Measurements from ENCODE around the gene PKP4.

Gene PKP4

GRCh38 chr2:158580760-158581159, 124.0 kb downstream of the PKP4 start:
- H3K27me3 ChIP-seq (ENCODE audit: insufficient read depth, low read depth, severe bottlenecking), result no peaks in the 10 kb centered on the region
- H3K9me3 ChIP-seq (ENCODE audit: severe bottlenecking), result no peaks in the 10 kb centered on the region
- H3K27ac ChIP-seq, result no peak overlapping the region
- TF ChIP-seq CTCF (IDR thresholded peaks at IDR 0.05; ENCODE audit: low read depth, low read length), result no peak
- DNase-seq, result no peak
- H3K4me3 ChIP-seq (ENCODE audit: low read depth, low read length), result no peak overlapping the region
- H3K36me3 ChIP-seq, result no peaks in the 10 kb centered on the region

GRCh38 chr2:158582670-158583069, 125.9 kb downstream of the PKP4 start:
- no peak for TF ChIP-seq CTCF (IDR thresholded peaks at IDR 0.05; ENCODE audit: low read depth, low read length)
- H3K27me3 ChIP-seq (ENCODE audit: insufficient read depth, low read depth, severe bottlenecking), result no peaks in the 10 kb centered on the region
- no peak overlapping the region for H3K4me3 ChIP-seq (ENCODE audit: low read depth, low read length)
- no peaks in the 10 kb centered on the region for H3K36me3 ChIP-seq
- no peaks in the 10 kb centered on the region for H3K9me3 ChIP-seq (ENCODE audit: severe bottlenecking)
- no peak for DNase-seq
- H3K27ac ChIP-seq, result no peak overlapping the region

- H3K27ac ChIP-seq, result no peak overlapping the region
- H3K4me3 ChIP-seq (ENCODE audit: low read depth, low read length), result no peak overlapping the region
- TF ChIP-seq CTCF (IDR thresholded peaks at IDR 0.05; ENCODE audit: low read depth, low read length), result no peak
- no peaks in the 10 kb centered on the region for H3K36me3 ChIP-seq
- no peaks in the 10 kb centered on the region for H3K9me3 ChIP-seq (ENCODE audit: severe bottlenecking)
- H3K27me3 ChIP-seq (ENCODE audit: insufficient read depth, low read depth, severe bottlenecking), result no peaks in the 10 kb centered on the region
- DNase-seq, result no peak
These were observed 127.2 kb downstream of the PKP4 start for GRCh38 chr2:158583923-158584322.

GRCh38 chr2:158586491-158586890, 129.7 kb downstream of the PKP4 start:
- no peak for DNase-seq
- H3K27me3 ChIP-seq (ENCODE audit: insufficient read depth, low read depth, severe bottlenecking), result no peaks in the 10 kb centered on the region
- H3K9me3 ChIP-seq (ENCODE audit: severe bottlenecking), result no peaks in the 10 kb centered on the region
- no peak for TF ChIP-seq CTCF (IDR thresholded peaks at IDR 0.05; ENCODE audit: low read depth, low read length)
- no peak overlapping the region for H3K4me3 ChIP-seq (ENCODE audit: low read depth, low read length)
- no peaks in the 10 kb centered on the region for H3K36me3 ChIP-seq
- no peak overlapping the region for H3K27ac ChIP-seq

GRCh38 chr2:158589303-158589702, 132.6 kb downstream of the PKP4 start:
- no peak overlapping the region for H3K27ac ChIP-seq
- TF ChIP-seq CTCF (IDR thresholded peaks at IDR 0.05; ENCODE audit: low read depth, low read length), result no peak
- H3K36me3 ChIP-seq, result no peaks in the 10 kb centered on the region

GRCh38 chr2:158598862-158599517, 142.2 kb downstream of the PKP4 start:
- no peak for TF ChIP-seq CTCF (IDR thresholded peaks at IDR 0.05; ENCODE audit: low read depth, low read length)
- H3K27ac ChIP-seq, result no peak overlapping the region
- no peaks in the 10 kb centered on the region for H3K9me3 ChIP-seq (ENCODE audit: severe bottlenecking)
- H3K36me3 ChIP-seq, result no peaks in the 10 kb centered on the region
- H3K4me3 ChIP-seq (ENCODE audit: low read depth, low read length), result no peak overlapping the region
- DNase-seq, result no peak
- H3K27me3 ChIP-seq (ENCODE audit: insufficient read depth, low read depth, severe bottlenecking), result no peaks in the 10 kb centered on the region

More at GRCh38 chr2:158589303-158589702, 132.6 kb downstream of the PKP4 start:
- DNase-seq, result no peak
- Histone ChIP-seq H3K9me3 (ENCODE audit: severe bottlenecking) (no peaks in the 10 kb centered on the region), H3K4me3 (ENCODE audit: low read depth, low read length) (no peak overlapping the region), H3K27me3 (ENCODE audit: insufficient read depth, low read depth, severe bottlenecking) (no peaks in the 10 kb centered on the region)

Measured in WERI-Rb-1 (cell line).